ENCODE results near the gene FLNA. TPM values are rescaled to one million over a fixed set of nuclear protein-coding genes. Genes with fewer than 3 reads are reported as not detected.

The FLNA gene
- total RNA-seq, 1 donor from 2014 or later: 1,080 TPM

GRCh38 chrX:154356596-154356995 is 17.8 kb downstream of the FLNA start:
- no peaks in the 10 kb centered on the region for H3K9me3 ChIP-seq
- peaks cover 21% of the 10 kb centered on the region for H3K4me1 ChIP-seq
- peaks cover 98% of the 10 kb centered on the region for H3K36me3 ChIP-seq
- intact Hi-C loops (cut with DNase I): no loop called here
- no peak overlapping the region for H3K4me3 ChIP-seq
- DNase-seq: no peak
- TF ChIP-seq CTCF (IDR thresholded peaks at IDR 0.05): no peak
- H3K27ac ChIP-seq: no peak overlapping the region
- no peaks in the 10 kb centered on the region for H3K27me3 ChIP-seq (ENCODE audit: low read depth)
- no peak for ATAC-seq

GRCh38 chrX:154355776-154356140 is 18.7 kb downstream of the FLNA start:
- Histone ChIP-seq H3K36me3 (peaks cover 100% of the 10 kb centered on the region), H3K27ac (peak overlapping the region; percentile 56), H3K4me1 (peaks cover 30% of the 10 kb centered on the region), H3K9me3 (no peaks in the 10 kb centered on the region), H3K27me3 (ENCODE audit: low read depth) (no peaks in the 10 kb centered on the region), H3K4me3 (no peak overlapping the region)
- TF ChIP-seq CTCF (IDR thresholded peaks at IDR 0.05): no peak
- ATAC-seq (no peak), DNase-seq (no peak)
- intact Hi-C loops (cut with DNase I): no loop called here

GRCh38 chrX:154355094-154355775 is 19.2 kb downstream of the FLNA start:
- Histone ChIP-seq H3K9me3 (no peaks in the 10 kb centered on the region), H3K36me3 (peaks cover 100% of the 10 kb centered on the region), H3K27ac (peak overlapping the region; percentile 56), H3K4me3 (no peak overlapping the region), H3K4me1 (peaks cover 33% of the 10 kb centered on the region), H3K27me3 (ENCODE audit: low read depth) (no peaks in the 10 kb centered on the region)
- intact Hi-C loops (cut with DNase I): no loop called here
- no peak for TF ChIP-seq CTCF (IDR thresholded peaks at IDR 0.05)
- peak; percentile 85 for DNase-seq
- peak; percentile 84 to 87 for ATAC-seq

- no peak for ATAC-seq
- peaks cover 33% of the 10 kb centered on the region for H3K4me1 ChIP-seq
- H3K4me3 ChIP-seq: no peak overlapping the region
- H3K27ac ChIP-seq: peak overlapping the region; percentile 56
- no peaks in the 10 kb centered on the region for H3K27me3 ChIP-seq (ENCODE audit: low read depth)
- TF ChIP-seq CTCF (IDR thresholded peaks at IDR 0.05): no peak
- DNase-seq: no peak
- peaks cover 100% of the 10 kb centered on the region for H3K36me3 ChIP-seq
- intact Hi-C loops (cut with DNase I): no loop called here
- H3K9me3 ChIP-seq: no peaks in the 10 kb centered on the region
These were observed 19.9 kb downstream of the FLNA start for GRCh38 chrX:154354516-154354915.

GRCh38 chrX:154354013-154354412 is 20.4 kb downstream of the FLNA start:
- intact Hi-C loops (cut with DNase I): no loop called here
- Histone ChIP-seq H3K4me1 (peaks cover 33% of the 10 kb centered on the region), H3K9me3 (no peaks in the 10 kb centered on the region), H3K36me3 (peaks cover 100% of the 10 kb centered on the region), H3K27ac (peak overlapping the region; percentile 56), H3K4me3 (no peak overlapping the region), H3K27me3 (ENCODE audit: low read depth) (no peaks in the 10 kb centered on the region)
- DNase-seq: no peak
- TF ChIP-seq CTCF (IDR thresholded peaks at IDR 0.05): no peak
- ATAC-seq: no peak
